COLO829 (cell line): ENCODE data around the gene DUSP6.

Experiments
- DNase-seq: peaks from one replicate; pipeline ENCODE4 v3.0.0; 2012; ENCODE audit warnings: low spot score

DUSP6 gene

DNA sequence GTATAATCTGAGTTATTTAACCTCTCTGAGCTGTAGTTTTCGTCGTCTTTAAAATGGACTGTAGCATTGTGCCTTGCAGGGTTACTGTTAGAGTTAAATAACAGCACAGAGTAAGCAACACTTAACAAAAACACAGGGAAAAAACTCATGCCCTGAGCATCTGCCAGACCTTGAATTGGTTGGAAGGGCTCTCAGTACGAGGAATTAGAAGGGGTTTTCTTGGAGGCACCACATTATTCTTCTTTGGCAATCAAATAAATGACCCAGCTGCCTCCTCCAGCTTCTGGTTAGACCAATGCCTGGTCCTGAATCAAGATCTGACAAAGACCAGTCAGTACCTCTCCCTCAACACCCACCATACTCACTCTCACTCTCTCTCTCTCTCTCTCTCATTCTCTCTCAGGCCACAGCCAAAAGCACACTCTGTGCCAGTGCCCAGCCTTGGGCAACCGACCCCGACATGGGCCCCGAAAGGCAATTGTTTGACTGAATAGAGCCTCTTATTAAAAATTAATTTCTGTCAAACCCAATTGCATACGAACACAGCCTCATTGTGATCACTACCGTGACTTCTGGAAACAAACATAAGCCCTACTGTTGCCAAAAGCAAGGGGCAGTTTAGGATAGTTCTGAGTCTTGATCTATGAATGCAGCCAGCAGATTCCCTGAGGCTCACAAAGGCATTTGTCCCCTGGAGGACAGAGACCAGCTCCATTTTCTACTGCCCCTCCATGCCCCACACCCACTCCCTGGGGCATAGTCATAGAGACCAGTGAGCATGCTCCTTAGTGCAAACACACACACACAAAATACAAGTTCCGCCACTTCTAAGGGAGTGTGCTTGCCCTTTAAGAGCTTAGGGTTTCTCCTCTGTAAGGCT, 23.9 kb downstream of the DUSP6 start:
- peak; percentile 81 for DNase-seq

DNA sequence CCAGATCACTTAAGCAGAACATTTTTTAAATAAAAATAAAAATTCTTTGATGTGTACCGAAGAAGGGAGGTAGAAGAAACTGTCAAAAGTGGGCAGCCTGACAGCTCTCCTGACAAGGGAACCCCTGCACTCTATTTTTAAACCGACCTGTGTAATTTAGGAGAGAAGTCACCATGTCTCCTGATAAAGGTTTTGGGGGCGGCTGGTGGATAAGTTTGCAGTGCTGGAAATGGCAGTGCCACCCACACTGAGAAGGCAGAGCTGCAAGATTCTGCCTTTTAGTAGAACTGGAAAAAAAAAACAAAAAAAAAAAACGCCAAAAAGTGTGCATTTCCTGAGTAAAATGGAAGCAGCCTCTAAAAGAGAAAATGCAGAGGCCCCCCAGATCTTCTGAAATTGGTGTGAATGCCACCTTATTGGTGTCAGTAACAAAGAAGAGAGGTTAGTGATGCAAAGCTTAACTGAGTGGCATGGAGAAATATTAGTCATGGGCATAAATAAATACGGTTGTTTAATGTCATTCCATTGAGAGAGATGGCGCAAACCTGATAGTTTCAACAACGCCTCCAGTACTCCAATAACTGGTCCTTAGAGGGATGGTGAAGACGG, 24.7 kb downstream of the DUSP6 start:
- no peak for DNase-seq

- no peak for DNase-seq
These were observed 25.9 kb downstream of the DUSP6 start for GRCh38 chr12:89326239-89327040.

- DNase-seq = no peak
These were observed 26.8 kb downstream of the DUSP6 start for GRCh38 chr12:89325495-89325894.

GRCh38 chr12:89324437-89324836, 27.9 kb downstream of the DUSP6 start:
- DNase-seq = no peak

- DNase-seq = no peak
These were observed 28.6 kb downstream of the DUSP6 start for GRCh38 chr12:89323568-89324218.

DNA sequence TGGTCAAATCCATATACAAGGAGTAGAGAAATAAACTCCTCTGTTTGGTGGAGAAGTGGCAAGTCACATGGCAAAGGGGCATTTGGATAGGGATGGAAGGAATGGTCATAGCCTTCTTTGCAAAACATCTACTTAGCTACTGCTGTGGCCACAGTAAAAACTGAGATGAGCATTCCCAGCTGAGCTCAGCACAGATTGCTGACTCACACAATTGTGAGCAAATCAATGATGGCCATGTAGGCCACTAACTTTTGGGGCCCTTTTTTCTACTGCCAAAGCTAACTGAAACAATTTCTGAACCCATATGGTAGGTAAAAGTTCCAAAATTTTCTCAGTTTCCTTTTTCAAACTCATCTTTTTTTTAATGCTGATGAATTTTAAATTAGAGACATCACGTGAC, 31.6 kb downstream of the DUSP6 start:
- DNase-seq = no peak

- DNase-seq = no peak
These were observed 32.7 kb downstream of the DUSP6 start for GRCh38 chr12:89319606-89320005.

GRCh38 chr12:89319122-89319521, 33.2 kb downstream of the DUSP6 start:
- DNase-seq = no peak

DNA sequence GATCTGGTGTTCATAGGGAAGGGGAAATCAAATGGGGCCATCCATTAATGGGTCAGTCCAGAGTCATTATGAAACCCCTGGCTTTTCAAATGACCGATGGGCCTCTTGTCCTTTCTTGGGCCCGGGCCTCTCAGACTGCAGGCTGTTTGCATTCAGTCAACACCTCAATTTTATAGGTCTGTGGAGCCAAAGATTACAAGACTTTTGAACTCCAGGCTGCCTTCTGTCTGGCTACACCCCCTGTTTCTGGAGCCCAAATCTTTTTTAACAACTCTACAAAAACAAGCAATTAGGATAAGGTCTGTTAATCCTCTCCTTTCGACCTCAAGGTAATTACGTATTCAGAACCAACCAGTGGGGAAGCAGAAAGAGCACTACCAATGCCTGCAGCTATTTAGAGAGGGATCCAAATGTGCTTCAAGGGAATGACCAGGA, 35.6 kb downstream of the DUSP6 start:
- no peak for DNase-seq

- DNase-seq = no peak
These were observed 38.1 kb downstream of the DUSP6 start for GRCh38 chr12:89314060-89314761.

GRCh38 chr12:89311703-89312293, 40.5 kb downstream of the DUSP6 start:
- DNase-seq = no peak

DNA sequence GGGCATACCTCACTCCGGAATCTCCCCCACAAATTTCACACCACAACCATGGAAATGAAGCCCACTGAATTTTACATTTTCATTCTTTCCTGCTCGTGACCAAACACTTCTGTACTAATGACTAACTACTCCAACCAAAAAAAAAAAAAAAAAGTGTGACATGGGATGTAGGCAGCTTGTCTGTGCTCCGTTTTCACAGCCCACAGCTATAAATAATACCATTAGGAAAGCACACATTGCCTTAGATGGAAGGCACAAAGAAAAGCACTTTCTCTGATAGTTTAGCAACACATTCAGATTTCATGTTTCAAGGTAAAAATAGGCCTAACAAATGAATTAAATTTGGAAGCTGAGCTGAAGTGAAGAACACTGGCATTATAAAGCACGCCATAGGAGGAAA, 42.5 kb downstream of the DUSP6 start:
- DNase-seq = no peak

DNA sequence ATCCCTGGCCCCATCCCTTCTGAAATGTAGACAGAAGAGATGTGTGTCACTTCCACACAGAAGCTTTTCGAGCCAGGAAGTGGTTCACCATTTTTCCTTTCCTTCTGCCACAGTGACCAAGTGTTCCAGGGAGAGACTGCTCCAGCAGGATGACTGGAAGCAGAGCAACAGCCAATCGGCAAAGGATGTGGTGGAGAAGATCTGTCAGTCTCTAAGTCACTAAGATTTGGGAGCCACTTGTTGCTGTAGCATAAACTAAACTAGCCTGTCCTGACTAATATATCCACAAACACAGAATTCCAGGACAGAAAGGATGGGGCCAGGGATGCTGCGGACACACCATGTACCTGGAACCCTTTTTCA, 42.9 kb downstream of the DUSP6 start:
- DNase-seq = no peak

- DNase-seq = no peak
These were observed 44.6 kb downstream of the DUSP6 start for GRCh38 chr12:89307474-89308253.

DNA sequence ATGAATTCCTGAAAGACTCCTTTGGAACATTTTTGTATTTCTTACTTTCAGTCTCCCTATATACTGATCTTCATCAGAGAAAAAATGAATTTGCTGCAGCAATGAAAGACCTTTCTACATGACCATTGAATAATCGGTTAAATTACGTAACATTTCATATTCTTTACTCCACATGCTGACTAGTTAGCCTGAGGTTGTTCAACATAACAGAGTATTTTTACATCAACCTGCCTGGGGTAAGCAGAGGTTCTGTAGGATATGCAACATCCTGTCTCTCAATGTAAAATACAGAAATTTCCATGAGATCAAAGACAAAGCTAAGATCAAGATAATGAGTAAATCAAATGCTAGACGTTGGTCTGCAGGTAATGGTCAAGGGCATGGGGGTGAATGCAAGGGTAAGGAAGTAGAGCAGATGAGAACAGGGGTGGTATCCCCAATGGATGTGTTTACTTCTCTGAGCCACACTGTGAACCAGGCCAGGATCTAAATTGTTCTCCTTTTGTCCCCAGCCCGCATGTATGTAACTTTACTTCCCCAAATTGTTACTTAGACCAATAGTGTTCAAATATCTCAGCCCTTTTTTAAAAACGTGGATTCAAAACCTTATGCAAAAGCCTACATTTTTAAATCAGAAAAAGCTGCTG, 45.4 kb downstream of the DUSP6 start:
- DNase-seq = no peak

DNA sequence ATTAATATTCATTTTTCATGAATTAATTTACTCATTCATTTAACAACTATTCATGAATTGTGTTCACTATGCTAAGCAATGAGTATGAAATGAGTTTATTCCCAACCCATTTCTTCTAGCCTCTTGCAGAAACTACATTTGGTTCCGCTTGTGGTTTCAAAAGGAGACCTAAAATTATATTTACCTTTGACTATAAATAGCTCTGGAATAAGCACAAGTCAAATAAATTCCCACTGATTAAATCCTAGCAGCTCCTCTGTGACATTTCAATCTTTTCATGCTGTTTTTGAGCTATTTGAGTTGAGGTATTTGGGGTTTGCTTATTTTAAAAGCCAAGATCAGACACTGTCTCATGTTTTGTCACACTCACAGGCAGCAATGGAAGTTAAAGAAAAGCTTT, 46.9 kb downstream of the DUSP6 start:
- no peak for DNase-seq

DNA sequence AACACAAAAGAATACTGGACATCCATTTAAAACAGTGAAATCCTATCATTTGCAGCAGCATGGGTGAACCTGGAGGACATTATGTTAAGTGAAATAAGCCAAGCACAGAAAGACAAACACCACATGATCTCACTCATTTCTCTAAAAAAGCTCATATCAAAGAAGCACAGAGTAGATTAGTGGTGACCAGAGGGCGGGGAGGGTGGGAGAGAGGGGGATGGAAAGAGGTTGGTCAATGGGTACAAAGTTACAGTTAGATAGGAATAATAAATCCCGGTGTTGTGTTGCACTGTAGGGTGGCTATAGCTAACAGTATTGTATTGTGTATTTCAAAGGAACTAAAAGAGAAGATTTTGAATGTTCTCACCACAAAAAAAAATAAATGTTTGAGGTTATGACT, 52.4 kb downstream of the DUSP6 start:
- no peak for DNase-seq

- DNase-seq = no peak
These were observed 52.9 kb downstream of the DUSP6 start for GRCh38 chr12:89299417-89299816.
